Spleen (tissue), 3 donors: ENCODE data around the gene ZMIZ1.

Experiments
- POLR2A ChIP-seq, 3 donors: fragments of 450-650 bp; IDR thresholded peaks; one replicate each; pipeline ENCODE4 v1.5.1; 2017; ENCODE audit warnings: antibody characterized with exemption in 3 of 3, mild to moderate bottlenecking in 1 of 3
- POLR2AphosphoS5 ChIP-seq, 3 donors: sonication (generic); formaldehyde crosslinking; IDR thresholded peaks; one replicate each; pipeline ENCODE4 v1.5.1; 2017; ENCODE audit warnings: antibody characterized with exemption in 3 of 3

DNA sequence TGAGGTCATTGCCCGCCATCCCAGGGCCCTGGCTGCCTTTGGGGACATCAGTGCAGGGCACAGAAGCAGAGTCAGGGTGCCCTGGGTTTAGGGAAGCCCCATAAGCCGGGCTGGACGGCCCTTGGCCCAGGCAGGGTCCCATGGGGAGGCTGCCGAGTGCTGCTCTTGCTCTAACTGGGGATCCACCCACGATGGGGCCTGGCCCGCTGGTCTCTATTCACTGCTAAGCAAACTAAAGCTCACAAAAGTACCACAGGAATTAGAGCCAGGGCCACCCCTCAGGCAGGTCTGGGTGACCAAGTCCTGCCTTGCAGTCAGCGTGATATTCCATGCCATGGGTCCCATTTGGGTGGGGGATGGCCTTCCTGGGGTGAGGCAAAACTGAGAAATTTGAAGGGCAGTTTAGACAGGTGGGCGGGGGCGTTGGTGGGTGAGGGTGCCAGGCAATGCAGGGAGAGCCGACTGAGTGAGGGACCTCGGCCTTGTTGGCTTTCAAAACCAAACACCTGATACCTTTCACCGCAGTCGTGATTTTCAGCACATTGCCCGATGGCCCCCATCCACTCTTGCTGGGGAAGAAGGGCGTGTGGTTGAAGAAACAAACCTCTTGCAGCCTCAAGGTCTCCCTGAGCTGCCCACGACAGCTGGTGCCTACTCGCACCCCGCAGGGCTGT, 185.7 kb downstream of the ZMIZ1 start:
- TF ChIP-seq POLR2A (IDR thresholded peaks at IDR 0.05) (no peak), POLR2AphosphoS5 (IDR thresholded peaks at IDR 0.05) (peak in 1 of 3 donors; percentile 17)
